DND-41 (cell line): ENCODE data around the gene KCTD18.

Source experiments
- ATAC-seq: fragments of 200-7000 bp; cut with Tn5 transposase; 3 replicates; pipeline ENCODE4 v1.9.1; 2021; ENCODE audit warnings: low read depth; ENCODE audit not compliant: insufficient read depth
- DNase-seq: peaks from one replicate; pipeline ENCODE4 v3.0.0-alpha.2; 2020
- H2AFZ ChIP-seq: 2 replicates; pipeline ENCODE4 v1.6.0; 2012; ENCODE audit warnings: low read depth, low read length
- H3K27ac ChIP-seq: 2 replicates; pipeline ENCODE4 v1.5.1; 2012; ENCODE audit warnings: low read length, inconsistent platforms
- H3K27me3 ChIP-seq: fragments of 200-600 bp; sonication (generic); 2 replicates; pipeline ENCODE4 v1.6.0; 2012; ENCODE audit warnings: low read length, mild to moderate bottlenecking, inconsistent platforms; ENCODE audit not compliant: insufficient read depth, poor library complexity
- H3K36me3 ChIP-seq: 2 replicates; pipeline ENCODE4 v1.5.1; 2012; ENCODE audit warnings: low read length, inconsistent platforms; ENCODE audit not compliant: insufficient read depth
- H3K4me1 ChIP-seq: 2 replicates; pipeline ENCODE4 v1.5.1; 2012; ENCODE audit warnings: mild to moderate bottlenecking, low read length; ENCODE audit not compliant: insufficient read depth
- H3K4me2 ChIP-seq: 2 replicates; pipeline ENCODE4 v1.6.0; 2012; ENCODE audit warnings: mild to moderate bottlenecking, moderate library complexity, low read length, inconsistent platforms; ENCODE audit not compliant: insufficient read depth
- H3K4me3 ChIP-seq, 2 experiments: fragments of 200-600 bp in 1 of 2; shearing (Covaris generic) in 1 of 2; 2 replicates each; pipeline ENCODE4 v1.5.1; 2012 to 2016; ENCODE audit warnings: inconsistent platforms in 2 of 2, low read length in 2 of 2, mild to moderate bottlenecking in 2 of 2, low read depth in 1 of 2, moderate library complexity in 1 of 2
- H3K79me2 ChIP-seq: 2 replicates; pipeline ENCODE4 v1.6.0; 2012; ENCODE audit warnings: low read length, inconsistent platforms; ENCODE audit not compliant: insufficient read depth
- H3K9ac ChIP-seq: 2 replicates; pipeline ENCODE4 v1.6.0; 2012; ENCODE audit warnings: low read depth, mild to moderate bottlenecking, inconsistent platforms, low read length, moderate library complexity
- H3K9me3 ChIP-seq: 2 replicates; pipeline ENCODE4 v1.5.1; 2012; ENCODE audit warnings: low read length, moderate library complexity, mild to moderate bottlenecking, inconsistent platforms; ENCODE audit not compliant: insufficient read depth, severe bottlenecking
- H4K20me1 ChIP-seq: 2 replicates; pipeline ENCODE4 v1.6.0; 2012; ENCODE audit warnings: low read length; ENCODE audit not compliant: insufficient read depth
- EZH2 ChIP-seq: IDR thresholded peaks from 3 replicates; pipeline ENCODE4 v1.6.1; 2012; ENCODE audit warnings: borderline replicate concordance, low read depth, mild to moderate bottlenecking, moderate library complexity, low read length, inconsistent platforms; ENCODE audit not compliant: severe bottlenecking
- TF ChIP-seq, protein P1 (sequence below): IDR thresholded peaks from 2 replicates; pipeline ENCODE4 v1.5.1; 2012; ENCODE audit warnings: borderline replicate concordance, low read length, moderate library complexity, mild to moderate bottlenecking; ENCODE audit not compliant: poor library complexity, severe bottlenecking; ENCODE audit errors: extremely low read depth

KCTD18 gene

GRCh38 chr2:200494048-200494447 is 15.8 kb downstream of the KCTD18 start:
- peaks cover 75% of the 10 kb centered on the region for H3K36me3 ChIP-seq

DNA sequence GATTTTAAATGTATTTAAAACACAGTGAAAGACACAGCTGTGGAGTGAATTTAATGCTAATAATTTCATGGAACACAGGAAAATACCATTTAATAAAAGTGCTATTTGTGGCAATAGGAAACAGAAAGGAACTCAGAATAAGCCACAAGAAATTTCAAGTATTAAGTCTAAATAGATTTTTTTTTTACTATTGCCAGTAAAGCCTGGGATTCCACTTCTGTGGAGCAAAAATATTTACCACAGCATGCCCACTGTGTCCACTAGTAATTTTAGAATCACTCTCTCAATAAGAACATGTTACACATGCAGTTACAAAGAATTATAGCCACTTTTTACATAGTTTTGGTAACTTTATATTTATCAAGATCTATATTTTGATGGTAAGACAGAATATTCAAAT is 17.2 kb downstream of the KCTD18 start:
- no peak for ATAC-seq
- H3K9ac ChIP-seq = no peak overlapping the region

More at GRCh38 chr2:200494048-200494447, 15.8 kb downstream of the KCTD18 start:
- Histone ChIP-seq H3K4me3 (no peak overlapping the region), H2AFZ (no peak overlapping the region), H3K4me2 (no peak overlapping the region), H3K9ac (no peak overlapping the region), H3K27ac (no peak overlapping the region), H3K27me3 (no peaks in the 10 kb centered on the region), H3K79me2 (no peaks in the 10 kb centered on the region), H3K4me1 (no peaks in the 10 kb centered on the region), H3K9me3 (no peaks in the 10 kb centered on the region), H4K20me1 (no peaks in the 10 kb centered on the region)
- TF ChIP-seq EZH2 = no peak
- TF ChIP-seq, protein P1, sequence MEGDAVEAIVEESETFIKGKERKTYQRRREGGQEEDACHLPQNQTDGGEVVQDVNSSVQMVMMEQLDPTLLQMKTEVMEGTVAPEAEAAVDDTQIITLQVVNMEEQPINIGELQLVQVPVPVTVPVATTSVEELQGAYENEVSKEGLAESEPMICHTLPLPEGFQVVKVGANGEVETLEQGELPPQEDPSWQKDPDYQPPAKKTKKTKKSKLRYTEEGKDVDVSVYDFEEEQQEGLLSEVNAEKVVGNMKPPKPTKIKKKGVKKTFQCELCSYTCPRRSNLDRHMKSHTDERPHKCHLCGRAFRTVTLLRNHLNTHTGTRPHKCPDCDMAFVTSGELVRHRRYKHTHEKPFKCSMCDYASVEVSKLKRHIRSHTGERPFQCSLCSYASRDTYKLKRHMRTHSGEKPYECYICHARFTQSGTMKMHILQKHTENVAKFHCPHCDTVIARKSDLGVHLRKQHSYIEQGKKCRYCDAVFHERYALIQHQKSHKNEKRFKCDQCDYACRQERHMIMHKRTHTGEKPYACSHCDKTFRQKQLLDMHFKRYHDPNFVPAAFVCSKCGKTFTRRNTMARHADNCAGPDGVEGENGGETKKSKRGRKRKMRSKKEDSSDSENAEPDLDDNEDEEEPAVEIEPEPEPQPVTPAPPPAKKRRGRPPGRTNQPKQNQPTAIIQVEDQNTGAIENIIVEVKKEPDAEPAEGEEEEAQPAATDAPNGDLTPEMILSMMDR = no peak
- ATAC-seq = no peak
- no peak for DNase-seq

GRCh38 chr2:200490001-200490400 is 19.9 kb downstream of the KCTD18 start:
- Histone ChIP-seq H4K20me1 (no peaks in the 10 kb centered on the region), H3K9me3 (no peaks in the 10 kb centered on the region), H3K79me2 (no peaks in the 10 kb centered on the region), H3K9ac (no peak overlapping the region), H3K4me3 (no peak overlapping the region), H3K27me3 (no peaks in the 10 kb centered on the region), H3K27ac (no peak overlapping the region), H3K36me3 (peaks cover 52% of the 10 kb centered on the region), H3K4me2 (no peak overlapping the region), H3K4me1 (no peaks in the 10 kb centered on the region), H2AFZ (no peak overlapping the region)
- ATAC-seq (no peak), DNase-seq (no peak)
- TF ChIP-seq EZH2 = no peak
- TF ChIP-seq, protein P1 = no peak

More for the DNA sequence above, 17.2 kb downstream of the KCTD18 start:
- no peaks in the 10 kb centered on the region for H4K20me1 ChIP-seq
- no peaks in the 10 kb centered on the region for H3K27me3 ChIP-seq
- no peak overlapping the region for H2AFZ ChIP-seq
- H3K9me3 ChIP-seq = no peaks in the 10 kb centered on the region
- no peak for TF ChIP-seq EZH2
- TF ChIP-seq, protein P1 = no peak
- DNase-seq = no peak
- H3K27ac ChIP-seq = no peak overlapping the region
- H3K4me3 ChIP-seq = no peak overlapping the region
- peaks cover 70% of the 10 kb centered on the region for H3K36me3 ChIP-seq
- no peaks in the 10 kb centered on the region for H3K4me1 ChIP-seq
- no peak overlapping the region for H3K4me2 ChIP-seq
- H3K79me2 ChIP-seq = no peaks in the 10 kb centered on the region

DNA sequence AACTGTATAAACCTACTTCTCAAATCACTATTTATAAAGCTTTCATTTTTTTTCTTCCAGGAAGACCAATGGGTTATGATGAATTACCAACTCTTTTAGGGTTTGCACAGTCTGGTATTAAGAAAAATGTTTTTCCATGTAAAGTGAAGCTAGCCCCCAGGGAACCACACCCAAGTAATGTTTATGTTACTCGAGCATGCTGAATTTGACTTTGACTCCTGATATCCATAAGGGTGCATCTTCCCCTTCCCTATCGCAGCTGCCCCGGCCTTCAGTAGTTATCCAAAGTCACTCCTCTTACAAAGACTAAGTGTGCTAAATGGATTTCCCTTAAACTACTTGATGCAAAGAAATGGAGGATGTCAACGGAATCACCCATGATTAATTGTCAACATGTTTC is 21.7 kb downstream of the KCTD18 start:
- Histone ChIP-seq H3K36me3 (peaks cover 35% of the 10 kb centered on the region), H3K79me2 (no peaks in the 10 kb centered on the region), H2AFZ (no peak overlapping the region), H3K27ac (no peak overlapping the region), H3K27me3 (no peaks in the 10 kb centered on the region), H3K4me3 (no peak overlapping the region), H3K4me2 (no peak overlapping the region), H4K20me1 (no peaks in the 10 kb centered on the region), H3K9me3 (no peaks in the 10 kb centered on the region), H3K9ac (no peak overlapping the region), H3K4me1 (no peaks in the 10 kb centered on the region)
- ATAC-seq (no peak), DNase-seq (no peak)
- no peak for TF ChIP-seq EZH2
- TF ChIP-seq, protein P1 = no peak
